SH-SY5Y (cell line): Measurements from ENCODE around the gene IL1RAPL2.

Experiments
- GATA2 ChIP-seq: IDR thresholded peaks from 2 replicates; pipeline ENCODE4 v1.6.1; 2011; ENCODE audit warnings: mild to moderate bottlenecking, low read depth, low read length
- GATA3 ChIP-seq: IDR thresholded peaks from 2 replicates; pipeline ENCODE4 v1.6.1; 2011; ENCODE audit warnings: low read depth, mild to moderate bottlenecking, low read length, moderate library complexity

- TF ChIP-seq GATA2 (no peak), GATA3 (no peak)
Measured at GRCh38 chrX:105471597-105471996, 905.6 kb downstream of the IL1RAPL2 start.
